HG02610 (cell line): ENCODE data around the gene ZNF681.
"Not testable (repeated sequence)": the region's sequence is repeated elsewhere in the genome, so short reads cannot be mapped to it uniquely, and the experiment has no call there.

Experiments used
- ATAC-seq: cut with Tn5 transposase; IDR thresholded peaks from one replicate; pipeline ENCODE4 v1.9.1; 2021; ENCODE audit warnings: mild to moderate bottlenecking, moderate library complexity; ENCODE audit not compliant: unreplicated experiment

ZNF681 gene

DNA sequence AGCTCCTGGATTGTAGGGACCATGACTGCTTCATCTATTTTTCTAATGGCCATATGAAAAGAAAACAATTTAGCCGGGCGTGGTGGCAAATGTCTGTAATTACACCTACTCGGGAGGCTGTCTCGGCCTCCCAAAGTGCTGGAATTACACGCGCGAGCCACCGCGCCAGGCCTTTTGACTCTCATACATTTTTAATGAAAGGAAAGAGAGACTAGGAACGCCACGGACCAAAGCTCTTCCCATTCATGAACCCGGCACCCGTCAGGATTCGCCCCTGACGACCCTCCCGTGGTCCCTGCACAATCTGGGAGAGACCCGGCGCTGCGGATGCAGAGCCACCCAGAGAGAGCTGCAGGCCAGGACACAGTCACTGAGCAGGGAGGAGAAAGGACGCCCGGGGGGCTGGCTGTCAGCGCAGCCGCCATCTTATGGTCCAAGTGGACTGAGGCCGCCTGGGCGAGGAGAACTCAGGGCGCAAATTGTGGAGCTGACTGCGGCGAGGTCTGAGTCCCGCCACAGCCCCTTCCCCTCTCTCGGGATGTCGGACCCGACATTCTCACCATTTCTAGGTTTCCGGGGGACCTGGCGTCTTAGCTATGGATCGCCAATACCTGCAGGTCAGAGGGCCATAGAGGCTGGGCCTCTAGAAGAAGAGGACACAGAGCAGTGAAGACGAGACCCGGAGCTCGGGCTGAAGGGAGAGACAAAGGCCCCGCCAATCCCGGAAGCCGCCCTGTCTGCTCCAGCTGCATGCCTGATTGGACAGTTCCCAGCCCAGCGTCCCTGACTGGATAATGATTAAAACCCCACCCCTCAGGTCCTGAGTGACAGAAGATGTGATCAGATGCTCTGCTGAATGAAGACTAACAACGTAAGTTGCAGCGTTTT lies at the start of gene ZNF681:
TSS of gene ZNF681 (minus strand) at position 705 of the 888 bp plus-strand sequence. CDS start at position 563, 142 bp downstream.
- peak; percentile 85 for ATAC-seq

DNA sequence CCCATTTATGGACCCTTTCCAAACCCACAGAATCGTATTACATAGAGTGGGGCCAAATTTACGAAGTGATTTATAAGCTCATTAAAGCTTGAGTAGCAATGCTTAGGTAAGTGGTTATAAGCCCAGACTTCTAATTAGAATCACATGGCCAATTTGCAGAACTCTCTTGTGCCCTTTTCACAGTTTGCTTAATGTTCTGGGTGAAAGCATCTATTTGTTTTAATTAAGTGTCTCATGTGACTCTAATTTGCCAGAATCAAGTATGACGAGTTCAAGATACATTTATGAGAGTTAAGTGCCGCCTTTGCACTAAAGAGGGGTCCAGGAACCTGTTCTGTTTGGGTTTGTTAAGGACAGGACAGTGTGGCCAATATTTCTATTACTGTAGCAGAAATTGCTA lies 46.0 kb upstream of the ZNF681 start:
- ATAC-seq = no peak

GRCh38 chr19:23802290-23802689 lies 43.6 kb upstream of the ZNF681 start:
- no peak for ATAC-seq

DNA sequence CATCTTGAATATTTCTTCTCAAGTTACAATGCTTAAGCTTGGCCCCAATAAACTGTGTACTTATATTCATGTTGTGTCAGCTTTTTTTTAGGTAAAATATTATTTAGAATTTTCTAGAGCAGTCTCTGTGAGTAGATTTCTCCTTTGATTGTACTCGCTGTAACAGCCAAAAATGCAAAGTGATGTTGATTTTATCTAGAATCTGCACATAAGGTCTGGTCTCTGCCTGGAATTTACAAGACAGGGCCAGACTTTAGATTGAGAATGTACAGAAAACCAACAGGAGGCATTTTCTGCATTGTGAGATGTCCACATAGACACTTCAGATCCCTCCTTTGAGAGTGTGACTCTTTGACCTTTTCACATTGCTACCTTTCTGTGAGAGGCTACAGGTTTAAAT lies 43.1 kb upstream of the ZNF681 start:
- no peak for ATAC-seq

DNA sequence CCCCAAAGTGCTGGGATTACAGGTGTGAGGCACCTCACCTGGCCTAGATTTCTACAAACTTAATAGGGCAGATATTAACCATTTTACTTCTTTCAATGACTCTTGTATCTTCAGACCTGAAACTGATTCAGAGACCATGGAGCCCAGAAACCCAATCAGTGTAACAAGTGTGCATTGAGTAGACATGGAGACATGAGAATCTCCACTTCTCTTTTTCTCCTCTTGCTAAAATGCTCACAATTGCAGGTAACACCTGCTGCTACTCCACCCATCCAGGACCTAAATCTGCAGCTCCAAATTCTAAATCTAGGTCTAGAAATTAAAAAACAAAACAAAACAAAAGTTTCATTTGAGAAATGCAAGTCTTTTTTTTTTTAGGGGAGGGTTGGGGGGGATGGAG lies 42.2 kb upstream of the ZNF681 start:
- ATAC-seq = no peak

GRCh38 chr19:23800271-23800670 lies 41.6 kb upstream of the ZNF681 start:
- ATAC-seq = no peak

DNA sequence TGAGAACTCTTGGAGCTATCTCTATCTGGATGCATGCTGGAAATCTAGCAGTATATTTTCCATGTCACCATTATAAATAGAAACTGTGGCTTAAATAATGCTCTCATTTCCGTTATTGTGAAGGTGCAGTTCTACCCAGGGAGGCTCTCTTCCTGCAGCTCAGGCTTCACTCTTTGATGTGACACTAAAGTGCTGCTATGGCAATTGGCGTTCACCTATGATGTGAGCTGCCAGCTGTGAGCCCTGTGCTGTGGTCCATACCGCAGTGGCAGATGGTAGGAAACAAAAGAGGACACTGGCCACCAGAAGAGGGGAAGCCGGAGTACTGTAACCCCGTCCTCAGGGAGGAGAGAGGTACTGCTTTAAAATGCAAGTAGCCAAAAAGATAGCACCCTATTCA lies 40.6 kb upstream of the ZNF681 start:
- ATAC-seq = no peak

DNA sequence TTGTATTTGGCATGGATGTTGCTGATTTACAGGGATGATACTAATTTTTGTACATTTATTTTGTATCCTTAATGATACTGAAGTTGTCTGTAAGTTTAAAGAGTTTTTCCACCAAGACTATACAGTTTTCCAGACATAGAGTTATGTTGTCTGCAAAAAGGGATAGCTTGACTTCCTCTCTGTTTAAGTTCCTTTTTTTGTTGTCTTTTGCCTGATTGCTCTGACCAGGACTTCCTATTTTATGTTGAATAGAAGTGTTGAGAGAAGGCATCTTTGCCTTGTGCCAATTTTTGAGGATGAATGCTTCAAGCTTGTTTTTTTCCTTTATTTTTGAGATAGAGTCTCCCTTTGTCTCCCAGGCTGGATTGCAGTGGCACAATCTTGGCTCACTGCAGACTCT lies 36.8 kb upstream of the ZNF681 start:
- ATAC-seq = no peak

GRCh38 chr19:23792784-23793183 lies 34.1 kb upstream of the ZNF681 start:
- no peak for ATAC-seq

DNA sequence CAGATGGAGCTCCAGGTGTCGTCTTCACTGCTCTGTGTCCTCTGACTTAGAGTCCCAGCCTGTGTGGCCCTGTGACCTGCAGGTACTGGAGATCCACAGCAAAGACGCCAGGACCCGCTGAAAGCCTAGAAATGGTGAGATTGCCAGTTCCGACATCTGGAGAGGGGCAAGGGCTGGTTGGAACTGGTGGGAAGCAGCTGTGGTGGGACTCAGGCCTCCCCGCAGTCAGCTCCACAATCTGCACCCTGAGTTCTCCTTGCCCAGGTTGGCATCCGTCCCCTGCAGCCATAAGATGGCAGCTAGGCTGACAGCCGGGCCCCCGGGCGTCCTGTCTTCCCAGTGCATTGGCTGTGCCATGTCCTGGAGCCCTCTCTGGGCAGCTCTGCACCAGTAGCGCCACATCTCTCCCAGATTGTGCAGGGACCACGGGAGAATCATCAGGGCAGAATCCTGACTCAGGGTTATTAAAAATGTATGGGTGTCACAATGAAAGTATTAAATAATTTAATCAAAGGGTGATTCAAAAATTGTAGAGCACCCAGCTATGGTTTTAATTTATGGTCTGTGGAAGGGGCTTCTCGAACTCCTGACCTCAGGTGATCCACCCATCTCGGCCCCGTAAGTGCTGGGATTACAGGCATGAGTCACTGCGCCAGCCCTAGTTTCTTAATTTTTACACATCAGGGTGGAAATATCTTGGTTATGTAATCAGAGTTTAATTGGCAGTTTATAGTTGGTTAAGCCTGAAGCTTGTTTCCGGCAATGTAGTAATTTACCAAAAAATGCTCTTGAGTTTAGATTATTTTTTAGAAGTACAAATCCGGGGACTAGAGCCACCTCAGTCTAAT lies 32.2 kb upstream of the ZNF681 start:
- ATAC-seq = no peak

DNA sequence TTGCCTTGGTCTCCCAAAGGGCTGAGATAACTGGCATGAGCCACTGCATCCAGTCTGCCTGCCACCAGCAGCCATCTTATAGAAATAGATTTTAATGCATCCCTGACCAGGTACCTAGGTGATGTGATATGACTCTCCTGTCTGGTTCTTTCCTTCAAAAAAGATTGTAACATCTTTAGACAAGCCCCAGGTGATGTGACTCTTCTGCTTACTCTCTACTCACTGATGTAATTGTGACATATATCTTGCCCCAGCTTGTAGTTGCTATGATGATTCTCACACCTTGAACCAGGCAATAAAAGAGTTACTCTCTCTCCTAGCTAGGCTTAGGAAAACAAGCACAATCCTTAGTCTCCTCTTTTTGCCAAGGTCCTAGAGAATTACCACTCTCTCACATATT lies 30.6 kb upstream of the ZNF681 start:
- ATAC-seq = no peak

DNA sequence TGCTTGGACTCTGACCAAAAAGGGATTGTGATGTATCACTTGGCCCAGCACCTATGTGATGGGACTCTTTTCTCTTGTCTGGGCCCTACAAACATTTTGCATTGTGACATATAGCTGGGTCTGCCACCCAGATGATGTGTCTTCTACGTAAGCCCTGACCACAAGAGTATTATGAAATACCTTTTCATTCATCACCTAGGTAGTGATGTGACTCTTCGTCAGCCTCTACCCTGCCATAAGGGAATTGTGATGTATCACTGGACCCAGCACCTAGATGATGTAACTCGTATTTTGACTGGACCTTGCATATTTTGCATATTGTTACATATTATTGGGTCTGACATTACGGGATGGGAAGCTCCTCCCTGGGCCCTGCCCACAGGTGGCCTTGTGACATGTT lies 29.7 kb upstream of the ZNF681 start:
- no peak for ATAC-seq

DNA sequence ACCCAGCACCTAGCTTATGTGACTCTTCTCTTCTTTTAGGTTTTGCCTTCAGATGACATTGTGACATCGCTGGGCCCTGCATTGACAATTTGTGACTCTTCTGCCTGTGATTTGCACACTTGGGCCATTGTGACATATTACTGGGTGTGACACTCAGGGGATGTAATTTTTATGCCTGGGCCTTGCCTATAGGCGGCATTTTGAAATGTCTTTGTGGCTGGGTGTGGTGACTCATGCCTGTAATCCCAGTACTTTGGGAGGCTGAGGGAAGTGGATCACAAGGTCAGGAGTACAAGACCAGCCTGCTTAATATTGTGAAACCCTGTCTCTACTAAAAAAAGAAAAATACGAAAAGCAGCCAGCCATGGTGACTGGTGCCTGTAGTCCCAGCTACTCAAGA lies 28.4 kb upstream of the ZNF681 start:
- ATAC-seq = no peak

DNA sequence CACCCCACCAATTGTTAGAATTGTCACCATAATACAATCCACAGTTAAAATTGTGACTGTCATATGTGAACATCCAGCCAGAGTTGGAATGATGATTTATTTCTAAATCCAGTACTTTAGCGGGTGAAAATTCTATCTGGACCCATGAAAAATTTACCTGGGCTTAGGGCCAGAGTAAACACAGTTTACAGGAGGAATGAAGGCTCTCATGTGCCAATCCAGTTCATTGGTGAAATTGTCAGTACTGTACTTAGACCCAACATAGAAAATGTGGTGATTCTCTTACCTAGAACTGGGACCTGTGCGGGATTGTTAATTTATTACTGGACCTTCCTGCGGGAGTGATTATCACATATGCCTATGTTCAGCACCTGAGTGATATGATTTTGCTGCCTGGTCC lies 27.3 kb upstream of the ZNF681 start:
- no peak for ATAC-seq

DNA sequence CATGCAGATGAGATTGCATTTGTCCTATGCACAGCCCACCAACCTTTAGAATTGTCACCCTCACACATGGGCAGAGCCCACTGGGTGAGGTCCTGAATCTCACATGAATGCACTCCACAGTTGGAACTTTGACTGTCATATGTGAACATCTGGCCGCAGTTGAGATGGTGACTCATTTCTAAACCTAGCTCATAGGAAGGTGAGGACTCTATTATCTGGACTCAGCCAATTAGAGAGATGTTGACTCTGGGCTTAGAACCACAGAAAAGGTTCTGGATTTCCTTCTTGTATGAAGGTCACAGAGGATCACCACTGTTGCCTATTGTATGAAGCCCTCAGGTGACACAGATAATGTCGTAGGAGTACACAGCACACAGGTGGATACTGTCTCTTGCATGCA lies 25.6 kb upstream of the ZNF681 start:
- no peak for ATAC-seq

GRCh38 chr19:23783636-23784035 lies 24.9 kb upstream of the ZNF681 start:
- no peak for ATAC-seq

DNA sequence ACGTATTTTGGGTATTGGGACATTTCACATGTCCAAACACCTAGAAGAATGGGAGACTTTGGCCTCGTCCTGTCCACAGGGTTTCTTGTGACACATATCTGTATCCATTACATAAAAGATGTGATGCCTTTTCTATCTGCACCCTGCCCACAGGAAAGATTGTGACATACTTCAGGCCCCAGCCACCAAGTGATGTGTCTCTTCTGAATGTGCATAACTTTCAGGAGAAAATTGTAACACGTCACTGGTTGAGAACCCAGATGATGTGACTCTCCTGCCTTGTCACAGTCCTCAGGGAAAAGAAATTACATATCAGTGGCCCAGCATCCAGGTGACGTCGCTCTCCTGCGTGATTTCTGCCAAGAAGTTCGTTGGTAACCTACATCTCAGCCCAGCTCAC lies 21.0 kb upstream of the ZNF681 start:
- no peak for ATAC-seq

GRCh38 chr19:23778566-23778965 lies 19.9 kb upstream of the ZNF681 start:
- ATAC-seq = no peak

- not testable (repeated sequence) for ATAC-seq
Measured at GRCh38 chr19:23778036-23778435, 19.3 kb upstream of the ZNF681 start.

- no peak for ATAC-seq
Measured at GRCh38 chr19:23777216-23777615, 18.5 kb upstream of the ZNF681 start.

GRCh38 chr19:23776507-23777205 lies 18.0 kb upstream of the ZNF681 start:
- no peak for ATAC-seq
